ENCODE measurements around the gene EVL.

The EVL gene

GRCh38 chr14:100114109-100114765 is 49.0 kb downstream of the EVL start:
- no peak for DNase-seq

GRCh38 chr14:100115236-100115635 is 50.0 kb downstream of the EVL start:
- DNase-seq: no peak

GRCh38 chr14:100115726-100116125 is 50.5 kb downstream of the EVL start:
- no peak for DNase-seq

GRCh38 chr14:100116134-100116533 is 50.9 kb downstream of the EVL start:
- DNase-seq: no peak

- DNase-seq: no peak
Measured at GRCh38 chr14:100117026-100117425, 51.8 kb downstream of the EVL start.

- no peak for DNase-seq
Measured at GRCh38 chr14:100117633-100118395, 52.6 kb downstream of the EVL start.

- DNase-seq: no peak
Measured at GRCh38 chr14:100118396-100119011, 53.3 kb downstream of the EVL start.

GRCh38 chr14:100119251-100119650 is 54.0 kb downstream of the EVL start:
- DNase-seq: no peak

GRCh38 chr14:100120522-100121269 is 55.5 kb downstream of the EVL start:
- DNase-seq: no peak

- no peak for DNase-seq
Measured at GRCh38 chr14:100121643-100122480, 56.6 kb downstream of the EVL start.

GRCh38 chr14:100122481-100123223 is 57.4 kb downstream of the EVL start:
- no peak for DNase-seq

GRCh38 chr14:100123618-100124017 is 58.4 kb downstream of the EVL start:
- no peak for DNase-seq

- no peak for DNase-seq
Measured at GRCh38 chr14:100124551-100125088, 59.4 kb downstream of the EVL start.

GRCh38 chr14:100126401-100126800 is 61.2 kb downstream of the EVL start:
- DNase-seq: no peak

- DNase-seq: no peak
Measured at GRCh38 chr14:100127853-100128455, 62.7 kb downstream of the EVL start.

GRCh38 chr14:100128688-100129087 is 63.5 kb downstream of the EVL start:
- DNase-seq: no peak

- DNase-seq: no peak
Measured at GRCh38 chr14:100129161-100129589, 64.0 kb downstream of the EVL start.

- DNase-seq: no peak
Measured at GRCh38 chr14:100130521-100130920, 65.3 kb downstream of the EVL start.

GRCh38 chr14:100131181-100131580 is 66.0 kb downstream of the EVL start:
- DNase-seq: no peak

GRCh38 chr14:100132161-100132902 is 67.1 kb downstream of the EVL start:
- no peak for DNase-seq
